Measurements from ENCODE around the gene SNX8. TPM values are rescaled to one million over a fixed set of nuclear protein-coding genes. Genes with fewer than 3 reads are reported as not detected.

SNX8 gene
- total and polyA plus RNA-seq, 2 of the 4 experiments (the other 2 are of a cell fraction) = 7.7 to 55.9 TPM

DNA sequence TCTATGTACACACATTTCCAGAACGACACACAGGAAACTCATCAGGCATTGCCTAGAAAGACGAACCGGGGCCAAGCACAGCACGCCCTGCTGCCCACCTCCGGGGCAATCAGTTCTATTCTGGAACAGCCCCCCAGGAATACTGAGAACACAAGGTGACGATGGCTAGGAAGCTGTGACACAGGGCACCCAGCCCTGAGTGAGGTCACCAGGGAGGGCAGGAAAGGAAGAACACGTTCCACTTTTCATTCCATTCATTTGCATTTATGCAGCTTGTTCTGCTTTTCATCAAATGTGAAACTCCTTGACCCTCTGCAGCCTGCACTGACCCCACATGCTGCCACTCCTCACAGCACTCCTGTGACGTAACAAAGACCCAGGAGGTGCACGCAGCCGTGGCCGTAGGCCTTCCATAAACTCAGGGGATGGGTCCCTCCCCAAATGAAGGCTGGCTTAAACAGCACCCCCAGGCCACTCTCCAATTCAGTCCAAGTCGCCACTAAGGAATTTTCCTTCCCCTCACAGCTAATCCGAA lies 110.4 kb downstream of the SNX8 start:
- dilution Hi-C loops (cut with HindIII; ENCODE audit: low sequenced_read_pairs, unreplicated experiment) (no loop called here), in situ Hi-C loops (cut with MboI; ENCODE audit: low sequenced_read_pairs) (loop anchor here (10.0 kb wide), 1 partner anchor 629 kb away; the partner anchor contains the start of gene PSMG3), intact Hi-C loops (cut with micrococcal nuclease) (loop anchor here (10.0 kb wide), 1 partner anchor 99 kb away; no protein-coding TSS in a partner anchor)
- TF ChIP-seq RFX5 (IDR thresholded peaks at IDR 0.05; ENCODE audit: low read depth, low read length) (no peak), FOS (IDR thresholded peaks at IDR 0.05; ENCODE audit: low read depth, low read length) (no peak), NFE2L2 (IDR thresholded peaks at IDR 0.05; ENCODE audit: low read depth, low read length) (no peak), RAD21 (IDR thresholded peaks at IDR 0.05; ENCODE audit: low read length) (no peak), MAZ (IDR thresholded peaks at IDR 0.05; ENCODE audit: borderline replicate concordance, low read depth, low read length) (no peak), CHD1 (IDR thresholded peaks at IDR 0.05; ENCODE audit: low read depth, low read length) (no peak), POLR2A (IDR thresholded peaks at IDR 0.05; ENCODE audit: low read depth, low read length) (no peak), MXI1 (IDR thresholded peaks at IDR 0.05; ENCODE audit: borderline replicate concordance, low read depth, low read length) (no peak), MAFK (IDR thresholded peaks at IDR 0.05; ENCODE audit: low read depth, low read length) (no peak), RCOR1 (IDR thresholded peaks at IDR 0.05; ENCODE audit: insufficient replicate concordance, low read length) (no peak)
- TF ChIP-seq, protein P1, sequence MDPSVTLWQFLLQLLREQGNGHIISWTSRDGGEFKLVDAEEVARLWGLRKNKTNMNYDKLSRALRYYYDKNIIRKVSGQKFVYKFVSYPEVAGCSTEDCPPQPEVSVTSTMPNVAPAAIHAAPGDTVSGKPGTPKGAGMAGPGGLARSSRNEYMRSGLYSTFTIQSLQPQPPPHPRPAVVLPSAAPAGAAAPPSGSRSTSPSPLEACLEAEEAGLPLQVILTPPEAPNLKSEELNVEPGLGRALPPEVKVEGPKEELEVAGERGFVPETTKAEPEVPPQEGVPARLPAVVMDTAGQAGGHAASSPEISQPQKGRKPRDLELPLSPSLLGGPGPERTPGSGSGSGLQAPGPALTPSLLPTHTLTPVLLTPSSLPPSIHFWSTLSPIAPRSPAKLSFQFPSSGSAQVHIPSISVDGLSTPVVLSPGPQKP (IDR thresholded peaks at IDR 0.05; ENCODE audit: borderline replicate concordance, low read depth, low read length) = no peak
- TF ChIP-seq, protein P2, sequence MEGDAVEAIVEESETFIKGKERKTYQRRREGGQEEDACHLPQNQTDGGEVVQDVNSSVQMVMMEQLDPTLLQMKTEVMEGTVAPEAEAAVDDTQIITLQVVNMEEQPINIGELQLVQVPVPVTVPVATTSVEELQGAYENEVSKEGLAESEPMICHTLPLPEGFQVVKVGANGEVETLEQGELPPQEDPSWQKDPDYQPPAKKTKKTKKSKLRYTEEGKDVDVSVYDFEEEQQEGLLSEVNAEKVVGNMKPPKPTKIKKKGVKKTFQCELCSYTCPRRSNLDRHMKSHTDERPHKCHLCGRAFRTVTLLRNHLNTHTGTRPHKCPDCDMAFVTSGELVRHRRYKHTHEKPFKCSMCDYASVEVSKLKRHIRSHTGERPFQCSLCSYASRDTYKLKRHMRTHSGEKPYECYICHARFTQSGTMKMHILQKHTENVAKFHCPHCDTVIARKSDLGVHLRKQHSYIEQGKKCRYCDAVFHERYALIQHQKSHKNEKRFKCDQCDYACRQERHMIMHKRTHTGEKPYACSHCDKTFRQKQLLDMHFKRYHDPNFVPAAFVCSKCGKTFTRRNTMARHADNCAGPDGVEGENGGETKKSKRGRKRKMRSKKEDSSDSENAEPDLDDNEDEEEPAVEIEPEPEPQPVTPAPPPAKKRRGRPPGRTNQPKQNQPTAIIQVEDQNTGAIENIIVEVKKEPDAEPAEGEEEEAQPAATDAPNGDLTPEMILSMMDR (conservative IDR thresholded peaks at IDR 0.05; ENCODE audit: low read depth, low read length) = no peak
- Histone ChIP-seq H3K27ac (ENCODE audit: insufficient read depth, low read length) (no peak overlapping the region), H3K4me1 (ENCODE audit: control insufficient read depth, insufficient read depth, low read length) (peaks cover 16% of the 10 kb centered on the region), H3K9ac (ENCODE audit: low read depth, low read length) (no peak overlapping the region), H4K91ac (ENCODE audit: insufficient read depth, low read depth, low read length) (no peak overlapping the region), H2BK20ac (ENCODE audit: low read depth, low read length) (no peak overlapping the region), H3K23ac (ENCODE audit: low read depth, low read length) (no peak overlapping the region), H2BK15ac (ENCODE audit: low read depth, low read length) (no peak overlapping the region), H3K36me3 (ENCODE audit: control insufficient read depth, insufficient read depth, low read length) (peaks cover 21% of the 10 kb centered on the region), H4K20me1 (ENCODE audit: insufficient read depth, low read length) (peaks cover 5% of the 10 kb centered on the region), H3K27me3 (ENCODE audit: control insufficient read depth, insufficient read depth, low read length) (no peaks in the 10 kb centered on the region), H4K8ac (ENCODE audit: low read depth in 2 of 2, low read length in 2 of 2) (no peak overlapping the region), H3K4me3 (ENCODE audit: insufficient read depth, low read depth, low read length) (no peak overlapping the region), H3K18ac (ENCODE audit: low read depth, low read length) (no peak overlapping the region), H3K9me1 (ENCODE audit: insufficient read depth, low read length) (peaks cover 14% of the 10 kb centered on the region), H2BK120ac (ENCODE audit: low read depth, low read length) (no peak overlapping the region), H2AK5ac (ENCODE audit: low read depth, low read length) (0 out of 2 replicates have a peak overlapping the region, but pooled peaks have one; percentile 2), H3K79me1 (ENCODE audit: low read depth in 1 of 2, low read length in 2 of 2) (peaks cover 0 to 22% of the 10 kb centered on the region in 2 experiments), H3K56ac (ENCODE audit: extremely low read depth, insufficient read depth, low read length) (no peak overlapping the region), H3K4ac (ENCODE audit: low read depth, low read length) (0 out of 2 replicates have a peak overlapping the region, but pooled peaks have one; percentile 19), H2AK9ac (replicated peaks; ENCODE audit: low read depth, low read length, poor library complexity) (no peak overlapping the region), H2AFZ (replicated peaks; ENCODE audit: low read length, poor library complexity) (no peak overlapping the region), H4K5ac (ENCODE audit: low read depth, low read length) (no peak overlapping the region), H3K14ac (replicated peaks; ENCODE audit: low read depth, low read length) (no peak overlapping the region), H3K9me3 (ENCODE audit: control insufficient read depth, insufficient read depth, low read length) (no peaks in the 10 kb centered on the region), H2BK5ac (ENCODE audit: low read depth, low read length, poor library complexity, severe bottlenecking) (no peak overlapping the region), H3K4me2 (ENCODE audit: low read depth, low read length) (no peak overlapping the region)
- ATAC-seq (ENCODE audit: low read depth) = peak; percentile 45
- no TSS peak for BruUV-seq (replicated peaks)
- ChIA-PET POLR2A (ENCODE audit: unreplicated experiment) (no interaction called here), CTCF (interaction anchor here (1.0 kb wide), 2 partner anchors 9 to 539 kb away, joined by 3 read pairs; no protein-coding TSS in a partner anchor)
- WGBS, 2 experiments (ENCODE audit: extremely low coverage in 2 of 2, insufficient read length in 1 of 2) = 49% methylated on average over 5 of the region's 13 CpGs; no CpG with 5 or more reads in 1 of the 2 experiments
- DNase-seq = peak; percentile 15

All from IMR-90 (cell line).